HG02571 (cell line): ENCODE results near the gene FAM131A.

ENCODE experiments used
- ATAC-seq: cut with Tn5 transposase; IDR thresholded peaks from one replicate; pipeline ENCODE4 v1.9.1; 2021; ENCODE audit warnings: mild to moderate bottlenecking, moderate library complexity; ENCODE audit not compliant: unreplicated experiment

Gene FAM131A

GRCh38 chr3:184337399-184337714 lies at the start of gene FAM131A:
Gene FAM131A (plus strand): TSS chr3:184337600. CDS start chr3:184337631, 31 bp downstream.
- ATAC-seq, result no peak

- no peak for ATAC-seq
These were observed 47.9 kb upstream of the FAM131A start for GRCh38 chr3:184289426-184289938.

GRCh38 chr3:184290331-184290730 lies 47.1 kb upstream of the FAM131A start:
- no peak for ATAC-seq

- ATAC-seq, result no peak
These were observed 46.2 kb upstream of the FAM131A start for GRCh38 chr3:184291044-184291737.

GRCh38 chr3:184291738-184292445 lies 45.5 kb upstream of the FAM131A start:
- no peak for ATAC-seq

- no peak for ATAC-seq
These were observed 41.6 kb upstream of the FAM131A start for GRCh38 chr3:184295771-184296170.

- no peak for ATAC-seq
These were observed 40.8 kb upstream of the FAM131A start for GRCh38 chr3:184296616-184297015.

GRCh38 chr3:184298759-184299487 lies 38.5 kb upstream of the FAM131A start, which contains the start of gene PSMD2:
Gene PSMD2 (plus strand): TSS chr3:184299241. CDS start chr3:184299267, 26 bp downstream.
- ATAC-seq, result peak; percentile 88

GRCh38 chr3:184299488-184300377 lies 37.7 kb upstream of the FAM131A start:
- ATAC-seq, result no peak

- no peak for ATAC-seq
These were observed 37.1 kb upstream of the FAM131A start for GRCh38 chr3:184300378-184300720.

GRCh38 chr3:184305577-184305976 lies 31.8 kb upstream of the FAM131A start:
- no peak for ATAC-seq

GRCh38 chr3:184306341-184306972 lies 30.9 kb upstream of the FAM131A start:
- no peak for ATAC-seq

- ATAC-seq, result no peak
These were observed 29.5 kb upstream of the FAM131A start for GRCh38 chr3:184307915-184308314.

GRCh38 chr3:184308744-184309143 lies 28.7 kb upstream of the FAM131A start:
- ATAC-seq, result no peak

- no peak for ATAC-seq
These were observed 25.8 kb upstream of the FAM131A start for GRCh38 chr3:184311633-184312032.

- ATAC-seq, result peak; percentile 78
These were observed 23.1 kb upstream of the FAM131A start, which contains the start of gene EIF4G1 for GRCh38 chr3:184314363-184314699. Gene EIF4G1 (plus strand): TSS chr3:184314606. CDS start chr3:184315797, 1,191 bp downstream.

GRCh38 chr3:184314700-184315542 lies 22.5 kb upstream of the FAM131A start:
- peak; percentile 36 for ATAC-seq

GRCh38 chr3:184315543-184315867 lies 21.9 kb upstream of the FAM131A start:
- no peak for ATAC-seq

GRCh38 chr3:184315871-184316661 lies 21.3 kb upstream of the FAM131A start:
- ATAC-seq, result no peak
